Mesendoderm (in vitro differentiated cells): ENCODE measurements around the gene ANGPTL7.

Experiments
- DNase-seq: peaks from one replicate; pipeline ENCODE4 v3.0.0; 2013
- H2AK5ac ChIP-seq: 2 replicates; pipeline ENCODE4 v1.6.1; 2013; ENCODE audit warnings: low read length, inconsistent platforms
- H2BK120ac ChIP-seq: 2 replicates; pipeline ENCODE4 v1.6.1; 2013; ENCODE audit warnings: low read depth, mild to moderate bottlenecking, low read length, moderate library complexity, mixed read lengths
- H2BK15ac ChIP-seq: replicated peaks from 2 replicates; pipeline ENCODE4 v1.6.1; 2013; ENCODE audit warnings: low read depth, mild to moderate bottlenecking, moderate library complexity
- H2BK5ac ChIP-seq: 2 replicates; pipeline ENCODE4 v1.6.1; 2013; ENCODE audit warnings: low read length, inconsistent platforms
- H3K18ac ChIP-seq: 2 replicates; pipeline ENCODE4 v1.6.1; 2013; ENCODE audit warnings: mild to moderate bottlenecking, low read length, mixed read lengths
- H3K23ac ChIP-seq: one replicate; pipeline ENCODE4 v1.6.1; 2013; ENCODE audit warnings: low read length
- H3K27ac ChIP-seq: 2 replicates; pipeline ENCODE4 v1.5.1; 2013; ENCODE audit warnings: low read depth, mild to moderate bottlenecking, inconsistent platforms, low read length, moderate library complexity
- H3K27me3 ChIP-seq: 2 replicates; pipeline ENCODE4 v1.6.1; 2013; ENCODE audit warnings: low read length, control low read depth, mild to moderate bottlenecking, inconsistent platforms; ENCODE audit not compliant: insufficient read depth, poor library complexity
- H3K36me3 ChIP-seq: 2 replicates; pipeline ENCODE4 v1.6.1; 2013; ENCODE audit warnings: low read length, inconsistent platforms; ENCODE audit not compliant: control insufficient read depth, insufficient read depth
- H3K4ac ChIP-seq: one replicate; pipeline ENCODE4 v1.6.1; 2013; ENCODE audit warnings: low read depth, mild to moderate bottlenecking, low read length, moderate library complexity
- H3K4me1 ChIP-seq: 2 replicates; pipeline ENCODE4 v1.6.1; 2013; ENCODE audit warnings: low read depth, low read length, inconsistent platforms; ENCODE audit not compliant: control insufficient read depth
- H3K4me2 ChIP-seq: 2 replicates; pipeline ENCODE4 v1.6.1; 2013; ENCODE audit warnings: low read length
- H3K4me3 ChIP-seq: 2 replicates; pipeline ENCODE4 v1.5.1; 2013; ENCODE audit warnings: mild to moderate bottlenecking, low read length
- H3K56ac ChIP-seq: one replicate; pipeline ENCODE4 v1.6.1; 2013; ENCODE audit warnings: low read length
- H3K79me1 ChIP-seq: 2 replicates; pipeline ENCODE4 v1.6.1; 2013; ENCODE audit warnings: low read length, inconsistent platforms
- H3K79me2 ChIP-seq: 2 replicates; pipeline ENCODE4 v1.6.1; 2013; ENCODE audit warnings: mild to moderate bottlenecking, low read length; ENCODE audit not compliant: control insufficient read depth, insufficient read depth
- H3K9ac ChIP-seq: 2 replicates; pipeline ENCODE4 v1.6.1; 2013; ENCODE audit warnings: low read length, inconsistent platforms
- H4K5ac ChIP-seq: one replicate; pipeline ENCODE4 v1.6.1; 2013; ENCODE audit warnings: low read length
- H4K8ac ChIP-seq: one replicate; pipeline ENCODE4 v1.6.1; 2013; ENCODE audit warnings: low read depth, mild to moderate bottlenecking, control low read depth, low read length, moderate library complexity
- WGBS: extraction: QIAGEN DNeasy Blood & Tissue Kit; methylation state at CpG from one replicate; pipeline ENCODE4 v1.1.7; 2013; ENCODE audit warnings: low lambda C conversion rate, missing lambda C conversion rate; ENCODE audit not compliant: insufficient coverage; ENCODE audit errors: extremely low coverage; 5-methylcytosine and 5-hydroxymethylcytosine counted together

ANGPTL7 gene

DNA sequence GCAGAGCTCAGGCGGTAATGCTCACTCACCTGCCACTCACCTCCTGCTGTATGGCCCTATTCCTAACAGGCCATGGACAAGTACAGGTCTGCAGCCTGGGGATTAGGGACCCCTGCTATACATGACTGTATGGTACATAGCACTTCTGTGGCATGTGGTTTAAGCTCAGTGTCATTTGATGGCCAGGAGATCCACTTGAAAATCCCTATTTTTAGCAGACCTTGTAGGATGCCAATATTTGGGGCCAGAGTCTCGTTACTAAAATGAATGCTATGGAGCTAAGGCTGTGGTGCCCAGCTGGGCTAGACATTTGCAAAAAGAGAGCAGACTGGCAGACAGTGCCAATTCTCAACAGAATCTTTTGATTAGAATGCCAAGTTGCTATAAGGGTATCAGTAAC lies 1.7 kb upstream of the ANGPTL7 start:
- Histone ChIP-seq H3K4me2 (no peak overlapping the region), H4K5ac (no peak overlapping the region), H3K27ac (no peak overlapping the region), H2AK5ac (no peak overlapping the region), H3K9ac (no peak overlapping the region), H3K4ac (no peak overlapping the region), H3K79me2 (no peaks in the 10 kb centered on the region), H3K27me3 (no peaks in the 10 kb centered on the region), H2BK5ac (no peak overlapping the region), H3K4me3 (no peak overlapping the region), H3K4me1 (no peaks in the 10 kb centered on the region), H3K36me3 (peaks cover 1% of the 10 kb centered on the region), H2BK120ac (no peak overlapping the region), H3K79me1 (no peaks in the 10 kb centered on the region), H3K18ac (no peak overlapping the region), H2BK15ac (no peak overlapping the region), H3K56ac (no peak overlapping the region), H4K8ac (no peak overlapping the region), H3K23ac (no peak overlapping the region)
- no peak for DNase-seq
- no CpG with 5 or more reads among the region's 2 CpGs for WGBS

DNA sequence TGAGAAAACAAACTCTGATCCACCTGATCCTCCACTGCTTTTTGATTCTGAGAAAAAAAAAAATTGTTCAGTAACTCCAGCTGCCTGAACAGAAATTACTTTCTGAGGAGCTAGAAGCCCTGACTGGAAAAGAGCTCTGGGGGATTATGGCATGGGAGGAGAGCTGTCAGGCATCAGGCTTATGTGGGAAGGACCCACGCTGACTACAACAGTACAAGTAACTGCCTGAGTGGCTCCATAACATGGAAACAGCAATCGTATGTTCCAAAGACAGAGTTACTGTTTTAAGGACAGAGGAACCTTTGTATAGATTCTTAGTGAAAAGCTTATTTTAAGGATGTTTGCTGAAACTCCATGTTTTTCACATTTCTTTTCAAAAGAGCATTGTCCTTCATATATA lies 1.2 kb upstream of the ANGPTL7 start:
- H3K18ac ChIP-seq, result no peak overlapping the region
- H2BK120ac ChIP-seq, result no peak overlapping the region
- H4K8ac ChIP-seq, result no peak overlapping the region
- H3K36me3 ChIP-seq, result peaks cover 1% of the 10 kb centered on the region
- H3K56ac ChIP-seq, result no peak overlapping the region
- H4K5ac ChIP-seq, result no peak overlapping the region
- H3K9ac ChIP-seq, result no peak overlapping the region
- no peaks in the 10 kb centered on the region for H3K27me3 ChIP-seq
- H2BK5ac ChIP-seq, result no peak overlapping the region
- H3K79me1 ChIP-seq, result no peaks in the 10 kb centered on the region
- H3K4me3 ChIP-seq, result no peak overlapping the region
- H3K27ac ChIP-seq, result no peak overlapping the region
- no peak overlapping the region for H3K23ac ChIP-seq
- H3K79me2 ChIP-seq, result no peaks in the 10 kb centered on the region
- H2AK5ac ChIP-seq, result no peak overlapping the region
- DNase-seq, result no peak
- no peak overlapping the region for H2BK15ac ChIP-seq
- no peak overlapping the region for H3K4ac ChIP-seq
- WGBS, result no CpG with 5 or more reads among the region's 2 CpGs
- H3K4me1 ChIP-seq, result no peaks in the 10 kb centered on the region
- H3K4me2 ChIP-seq, result no peak overlapping the region

DNA sequence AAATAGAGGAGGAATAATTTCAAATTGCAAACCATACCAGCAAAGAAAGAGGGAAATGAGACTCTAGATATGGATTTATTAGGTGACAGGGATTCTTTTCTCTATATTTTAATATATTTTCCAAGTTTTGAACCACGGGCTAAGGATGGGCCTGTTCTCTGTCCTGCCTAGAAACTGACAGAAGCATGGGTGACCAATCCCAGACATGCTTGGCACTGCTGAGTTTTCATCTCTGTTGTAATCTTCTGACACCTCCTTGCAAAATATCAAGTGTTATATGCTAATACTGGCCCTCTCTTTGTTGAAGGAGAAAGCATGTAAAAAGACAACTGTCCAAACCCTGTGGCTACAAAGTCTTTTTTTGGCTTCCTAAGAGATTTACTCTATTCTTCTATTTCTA lies 774 bp upstream of the ANGPTL7 start:
- H3K9ac ChIP-seq, result no peak overlapping the region
- no peak overlapping the region for H3K4me2 ChIP-seq
- no peak overlapping the region for H4K5ac ChIP-seq
- H3K27me3 ChIP-seq, result no peaks in the 10 kb centered on the region
- H3K36me3 ChIP-seq, result peaks cover 1% of the 10 kb centered on the region
- no peaks in the 10 kb centered on the region for H3K79me2 ChIP-seq
- no peak overlapping the region for H3K18ac ChIP-seq
- no peak overlapping the region for H3K27ac ChIP-seq
- no peak overlapping the region for H2BK5ac ChIP-seq
- no peak overlapping the region for H4K8ac ChIP-seq
- H2BK120ac ChIP-seq, result no peak overlapping the region
- no peak overlapping the region for H3K4me3 ChIP-seq
- H3K4ac ChIP-seq, result no peak overlapping the region
- no peak overlapping the region for H2BK15ac ChIP-seq
- no peak for DNase-seq
- WGBS, result no CpG with 5 or more reads among the region's 1 CpG
- no peak overlapping the region for H3K23ac ChIP-seq
- no peaks in the 10 kb centered on the region for H3K79me1 ChIP-seq
- H2AK5ac ChIP-seq, result no peak overlapping the region
- H3K56ac ChIP-seq, result no peak overlapping the region
- no peaks in the 10 kb centered on the region for H3K4me1 ChIP-seq

DNA sequence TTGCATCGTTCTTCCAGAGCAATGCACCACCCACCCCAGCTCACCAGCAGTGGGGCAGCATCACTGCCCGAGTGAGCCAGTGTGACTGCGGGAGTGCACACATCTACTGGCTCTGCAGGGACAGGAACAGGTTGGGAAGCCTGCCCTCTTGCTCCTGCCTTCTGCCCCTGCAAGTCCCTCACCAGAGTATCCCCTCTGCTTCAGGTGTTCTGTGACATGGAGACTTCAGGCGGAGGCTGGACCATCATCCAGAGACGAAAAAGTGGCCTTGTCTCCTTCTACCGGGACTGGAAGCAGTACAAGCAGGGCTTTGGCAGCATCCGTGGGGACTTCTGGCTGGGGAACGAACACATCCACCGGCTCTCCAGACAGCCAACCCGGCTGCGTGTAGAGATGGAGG lies 4.2 kb downstream of the ANGPTL7 start:
- no peak overlapping the region for H3K23ac ChIP-seq
- no peaks in the 10 kb centered on the region for H3K27me3 ChIP-seq
- H3K4me1 ChIP-seq, result no peaks in the 10 kb centered on the region
- no CpG with 5 or more reads among the region's 11 CpGs for WGBS
- no peak overlapping the region for H3K18ac ChIP-seq
- no peaks in the 10 kb centered on the region for H3K79me2 ChIP-seq
- no peak overlapping the region for H2BK120ac ChIP-seq
- H2BK5ac ChIP-seq, result no peak overlapping the region
- H3K4me3 ChIP-seq, result no peak overlapping the region
- H3K4ac ChIP-seq, result no peak overlapping the region
- H2AK5ac ChIP-seq, result no peak overlapping the region
- no peaks in the 10 kb centered on the region for H3K79me1 ChIP-seq
- H3K56ac ChIP-seq, result no peak overlapping the region
- no peak for DNase-seq
- no peak overlapping the region for H3K9ac ChIP-seq
- no peak overlapping the region for H2BK15ac ChIP-seq
- H3K4me2 ChIP-seq, result no peak overlapping the region
- H4K5ac ChIP-seq, result no peak overlapping the region
- no peak overlapping the region for H4K8ac ChIP-seq
- H3K36me3 ChIP-seq, result peaks cover 1% of the 10 kb centered on the region
- H3K27ac ChIP-seq, result no peak overlapping the region

DNA sequence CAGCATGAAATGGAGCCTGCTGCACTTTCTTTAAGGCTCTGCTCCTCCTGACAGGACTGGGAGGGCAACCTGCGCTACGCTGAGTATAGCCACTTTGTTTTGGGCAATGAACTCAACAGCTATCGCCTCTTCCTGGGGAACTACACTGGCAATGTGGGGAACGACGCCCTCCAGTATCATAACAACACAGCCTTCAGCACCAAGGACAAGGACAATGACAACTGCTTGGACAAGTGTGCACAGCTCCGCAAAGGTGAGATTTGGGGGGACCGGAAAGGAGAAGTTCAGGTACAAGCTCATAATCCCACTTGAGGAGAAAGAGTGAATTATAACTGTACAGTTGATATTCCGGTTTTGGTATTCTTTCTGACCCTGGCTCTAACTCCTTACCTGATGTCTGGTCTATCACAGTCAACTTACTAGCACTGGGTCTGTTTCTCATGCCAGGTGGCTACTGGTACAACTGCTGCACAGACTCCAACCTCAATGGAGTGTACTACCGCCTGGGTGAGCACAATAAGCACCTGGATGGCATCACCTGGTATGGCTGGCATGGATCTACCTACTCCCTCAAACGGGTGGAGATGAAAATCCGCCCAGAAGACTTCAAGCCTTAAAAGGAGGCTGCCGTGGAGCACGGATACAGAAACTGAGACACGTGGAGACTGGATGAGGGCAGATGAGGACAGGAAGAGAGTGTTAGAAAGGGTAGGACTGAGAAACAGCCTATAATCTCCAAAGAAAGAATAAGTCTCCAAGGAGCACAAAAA lies 5.4 kb downstream of the ANGPTL7 start:
- H3K36me3 ChIP-seq, result peaks cover 4% of the 10 kb centered on the region
- H2BK5ac ChIP-seq, result no peak overlapping the region
- no peaks in the 10 kb centered on the region for H3K79me1 ChIP-seq
- H3K23ac ChIP-seq, result no peak overlapping the region
- no peaks in the 10 kb centered on the region for H3K4me1 ChIP-seq
- WGBS, result no CpG with 5 or more reads among the region's 14 CpGs
- H2AK5ac ChIP-seq, result no peak overlapping the region
- H3K56ac ChIP-seq, result no peak overlapping the region
- no peak overlapping the region for H2BK15ac ChIP-seq
- no peaks in the 10 kb centered on the region for H3K27me3 ChIP-seq
- DNase-seq, result no peak
- no peak overlapping the region for H4K8ac ChIP-seq
- no peak overlapping the region for H4K5ac ChIP-seq
- H3K18ac ChIP-seq, result no peak overlapping the region
- H2BK120ac ChIP-seq, result no peak overlapping the region
- H3K4ac ChIP-seq, result no peak overlapping the region
- H3K9ac ChIP-seq, result no peak overlapping the region
- no peak overlapping the region for H3K4me2 ChIP-seq
- H3K4me3 ChIP-seq, result no peak overlapping the region
- no peak overlapping the region for H3K27ac ChIP-seq
- no peaks in the 10 kb centered on the region for H3K79me2 ChIP-seq

DNA sequence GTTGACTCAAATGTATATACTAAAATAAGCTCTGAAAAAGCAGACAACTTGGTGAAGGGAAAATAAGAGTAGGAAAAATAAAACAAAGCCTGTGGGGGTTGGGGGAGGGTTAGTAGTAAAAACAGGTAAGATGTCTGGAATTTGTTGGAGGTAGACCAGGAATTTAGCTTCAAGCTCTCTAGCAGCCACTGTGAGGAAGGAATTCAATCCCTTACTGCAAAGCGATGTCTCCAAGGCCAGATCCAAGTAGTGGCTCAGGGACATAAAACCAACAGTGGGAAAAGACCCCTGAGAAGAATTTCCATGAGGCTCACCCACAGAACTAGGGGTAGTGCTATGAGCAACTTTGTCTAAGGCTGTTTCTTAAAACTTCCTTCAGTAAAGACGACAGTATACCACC lies 7.8 kb downstream of the ANGPTL7 start:
- no peaks in the 10 kb centered on the region for H3K79me2 ChIP-seq
- H2BK120ac ChIP-seq, result no peak overlapping the region
- no peaks in the 10 kb centered on the region for H3K27me3 ChIP-seq
- H3K36me3 ChIP-seq, result peaks cover 3% of the 10 kb centered on the region
- H3K4me3 ChIP-seq, result no peak overlapping the region
- WGBS, result no CpG with 5 or more reads among the region's 2 CpGs
- no peaks in the 10 kb centered on the region for H3K79me1 ChIP-seq
- no peak overlapping the region for H4K8ac ChIP-seq
- DNase-seq, result peak; percentile 61
- no peaks in the 10 kb centered on the region for H3K4me1 ChIP-seq
- H3K56ac ChIP-seq, result no peak overlapping the region
- no peak overlapping the region for H3K4me2 ChIP-seq
- no peak overlapping the region for H4K5ac ChIP-seq
- H3K23ac ChIP-seq, result no peak overlapping the region
- H3K18ac ChIP-seq, result no peak overlapping the region
- H2BK15ac ChIP-seq, result no peak overlapping the region
- H3K27ac ChIP-seq, result no peak overlapping the region
- no peak overlapping the region for H3K9ac ChIP-seq
- H2BK5ac ChIP-seq, result no peak overlapping the region
- H3K4ac ChIP-seq, result no peak overlapping the region
- H2AK5ac ChIP-seq, result no peak overlapping the region
